Smooth muscle cell (in vitro differentiated cells): ENCODE measurements around the gene SLC25A51. TPM values are rescaled to one million over a fixed set of nuclear protein-coding genes. Genes with fewer than 3 reads are reported as not detected.

Experiments used
- DNase-seq: peaks from one replicate; lab custom pipeline; 2025; ENCODE audit not compliant: unreplicated experiment; lab: John Stamatoyannopoulos, UW
- H2AFZ ChIP-seq: fragments of 200-600 bp; sonication (generic); 2 replicates; pipeline ENCODE4 v1.6.0; 2016; ENCODE audit warnings: antibody characterized with exemption, low read depth, mild to moderate bottlenecking
- H3F3A ChIP-seq: fragments of 200-600 bp; sonication (generic); 2 replicates; pipeline ENCODE4 v1.6.0; 2017; ENCODE audit warnings: antibody characterized with exemption, low read depth
- H3K27ac ChIP-seq: fragments of 200-600 bp; sonication (generic); 2 replicates; pipeline ENCODE4 v1.5.1; 2016; ENCODE audit warnings: low read depth, mild to moderate bottlenecking
- H3K27me3 ChIP-seq: fragments of 200-600 bp; sonication (generic); 2 replicates; pipeline ENCODE4 v1.6.1; 2016; ENCODE audit warnings: low read depth, mild to moderate bottlenecking
- H3K36me3 ChIP-seq: fragments of 200-600 bp; sonication (generic); 2 replicates; pipeline ENCODE4 v1.5.1; 2016; ENCODE audit warnings: low read depth
- H3K4me1 ChIP-seq: fragments of 200-600 bp; sonication (generic); 2 replicates; pipeline ENCODE4 v1.5.1; 2016; ENCODE audit warnings: low read depth
- H3K4me2 ChIP-seq: fragments of 200-600 bp; sonication (generic); 2 replicates; pipeline ENCODE4 v1.6.0; 2016; ENCODE audit warnings: mild to moderate bottlenecking
- H3K4me3 ChIP-seq: fragments of 200-600 bp; sonication (generic); 2 replicates; pipeline ENCODE4 v1.5.1; 2016; ENCODE audit warnings: mild to moderate bottlenecking
- H3K79me2 ChIP-seq: fragments of 200-600 bp; sonication (generic); 2 replicates; pipeline ENCODE4 v1.6.0; 2016; ENCODE audit warnings: low read depth, mild to moderate bottlenecking
- H3K9ac ChIP-seq: fragments of 200-600 bp; sonication (generic); 2 replicates; pipeline ENCODE4 v1.6.0; 2016; ENCODE audit warnings: low read depth
- H3K9me3 ChIP-seq: fragments of 200-600 bp; sonication (generic); replicated peaks from 2 replicates; pipeline ENCODE4 v1.5.1; 2016; ENCODE audit warnings: low read depth
- H4K20me1 ChIP-seq: fragments of 200-600 bp; sonication (generic); 2 replicates; pipeline ENCODE4 v1.6.0; 2016; ENCODE audit warnings: low read depth
- CTCF ChIP-seq: fragments of 200-600 bp; sonication (generic); IDR thresholded peaks from 2 replicates; pipeline ENCODE4 v1.5.1; 2017; ENCODE audit warnings: borderline replicate concordance, mild to moderate bottlenecking, antibody characterized with exemption; ENCODE audit not compliant: insufficient read depth, poor library complexity, severe bottlenecking
- WGBS: methylation state at CpG from one replicate; pipeline ENCODE4 v1.1.7; 2016; ENCODE audit warnings: low lambda C conversion rate; 5-methylcytosine and 5-hydroxymethylcytosine counted together
- polyA plus RNA-seq: library from polyadenylated mRNA; unstranded; fragments of >200 nt; fragmentation: Nextera tagmentation; extraction: Ambion mirVana; gene quantifications from 2 replicates; pipeline ENCODE4 v1.2.1, GENCODE V29; 2016
- total RNA-seq: library from RNA; depleted of rRNA; stranded (reverse); fragments of >200 nt; gene quantifications from 2 replicates; pipeline ENCODE4 v1.2.3, GENCODE V29; 2014

The SLC25A51 gene
- total and polyA plus RNA-seq, 2 experiments from 2014 or later: 6.5 to 32.0 TPM

- H3K36me3 ChIP-seq: no peaks in the 10 kb centered on the region
Measured at GRCh38 chr9:37908698-37909186, 4.8 kb upstream of the SLC25A51 start.

GRCh38 chr9:37908283-37908682 lies 4.4 kb upstream of the SLC25A51 start:
- H4K20me1 ChIP-seq: no peaks in the 10 kb centered on the region
- no peak overlapping the region for H3K9ac ChIP-seq
- TF ChIP-seq CTCF: no peak
- no peaks in the 10 kb centered on the region for H3F3A ChIP-seq
- no peaks in the 10 kb centered on the region for H3K4me1 ChIP-seq
- no peak overlapping the region for H3K27ac ChIP-seq
- no peaks in the 10 kb centered on the region for H3K79me2 ChIP-seq
- no peak overlapping the region for H3K4me2 ChIP-seq
- DNase-seq: no peak
- no peak overlapping the region for H2AFZ ChIP-seq
- WGBS: 73% methylated on average over 4 of the region's 4 CpGs
- H3K27me3 ChIP-seq: no peaks in the 10 kb centered on the region
- no peaks in the 10 kb centered on the region for H3K36me3 ChIP-seq
- H3K4me3 ChIP-seq: no peak overlapping the region
- no peaks in the 10 kb centered on the region for H3K9me3 ChIP-seq

More at GRCh38 chr9:37908698-37909186, 4.8 kb upstream of the SLC25A51 start:
- TF ChIP-seq CTCF: no peak
- Histone ChIP-seq H2AFZ (no peak overlapping the region), H3K79me2 (no peaks in the 10 kb centered on the region), H3K9ac (no peak overlapping the region), H3K4me2 (no peak overlapping the region), H3K4me1 (no peaks in the 10 kb centered on the region), H3F3A (no peaks in the 10 kb centered on the region), H3K27me3 (no peaks in the 10 kb centered on the region), H3K27ac (no peak overlapping the region), H4K20me1 (no peaks in the 10 kb centered on the region), H3K9me3 (no peaks in the 10 kb centered on the region), H3K4me3 (no peak overlapping the region)
- no peak for DNase-seq
- 80% methylated on average over 4 of the region's 4 CpGs for WGBS

- H3K4me1 ChIP-seq: peaks cover 8% of the 10 kb centered on the region
- no peak overlapping the region for H2AFZ ChIP-seq
- 90% methylated on average over 11 of the region's 11 CpGs for WGBS
- H3K9ac ChIP-seq: no peak overlapping the region
- no peak for TF ChIP-seq CTCF
- no peak overlapping the region for H3K4me3 ChIP-seq
- H3F3A ChIP-seq: no peaks in the 10 kb centered on the region
- no peak overlapping the region for H3K4me2 ChIP-seq
- H4K20me1 ChIP-seq: peaks cover 11% of the 10 kb centered on the region
- no peaks in the 10 kb centered on the region for H3K9me3 ChIP-seq
- no peaks in the 10 kb centered on the region for H3K36me3 ChIP-seq
- H3K79me2 ChIP-seq: peaks cover 17% of the 10 kb centered on the region
- DNase-seq: no peak
- H3K27ac ChIP-seq: no peak overlapping the region
- no peaks in the 10 kb centered on the region for H3K27me3 ChIP-seq
Measured at GRCh38 chr9:37906312-37907239, 2.6 kb upstream of the SLC25A51 start.
